A549 treated with RU486 at 1 μM for 4 hours (cell line): ENCODE results near the gene UVSSA. TPM values are rescaled to one million over a fixed set of nuclear protein-coding genes. Genes with fewer than 3 reads are reported as not detected.

ENCODE experiments used
- total RNA-seq: library from RNA; stranded (reverse); fragments of 200-300 nt; extraction: Qiagen RNA extraction; gene quantifications from 5 replicates; pipeline ENCODE4 v1.2.3, GENCODE V29; 2022; ENCODE audit warnings: low read depth

UVSSA gene, protein sequence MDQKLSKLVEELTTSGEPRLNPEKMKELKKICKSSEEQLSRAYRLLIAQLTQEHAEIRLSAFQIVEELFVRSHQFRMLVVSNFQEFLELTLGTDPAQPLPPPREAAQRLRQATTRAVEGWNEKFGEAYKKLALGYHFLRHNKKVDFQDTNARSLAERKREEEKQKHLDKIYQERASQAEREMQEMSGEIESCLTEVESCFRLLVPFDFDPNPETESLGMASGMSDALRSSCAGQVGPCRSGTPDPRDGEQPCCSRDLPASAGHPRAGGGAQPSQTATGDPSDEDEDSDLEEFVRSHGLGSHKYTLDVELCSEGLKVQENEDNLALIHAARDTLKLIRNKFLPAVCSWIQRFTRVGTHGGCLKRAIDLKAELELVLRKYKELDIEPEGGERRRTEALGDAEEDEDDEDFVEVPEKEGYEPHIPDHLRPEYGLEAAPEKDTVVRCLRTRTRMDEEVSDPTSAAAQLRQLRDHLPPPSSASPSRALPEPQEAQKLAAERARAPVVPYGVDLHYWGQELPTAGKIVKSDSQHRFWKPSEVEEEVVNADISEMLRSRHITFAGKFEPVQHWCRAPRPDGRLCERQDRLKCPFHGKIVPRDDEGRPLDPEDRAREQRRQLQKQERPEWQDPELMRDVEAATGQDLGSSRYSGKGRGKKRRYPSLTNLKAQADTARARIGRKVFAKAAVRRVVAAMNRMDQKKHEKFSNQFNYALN
- 3.6 to 5.8 TPM (median 4.3 TPM) in 5 replicates for total RNA-seq

DNA sequence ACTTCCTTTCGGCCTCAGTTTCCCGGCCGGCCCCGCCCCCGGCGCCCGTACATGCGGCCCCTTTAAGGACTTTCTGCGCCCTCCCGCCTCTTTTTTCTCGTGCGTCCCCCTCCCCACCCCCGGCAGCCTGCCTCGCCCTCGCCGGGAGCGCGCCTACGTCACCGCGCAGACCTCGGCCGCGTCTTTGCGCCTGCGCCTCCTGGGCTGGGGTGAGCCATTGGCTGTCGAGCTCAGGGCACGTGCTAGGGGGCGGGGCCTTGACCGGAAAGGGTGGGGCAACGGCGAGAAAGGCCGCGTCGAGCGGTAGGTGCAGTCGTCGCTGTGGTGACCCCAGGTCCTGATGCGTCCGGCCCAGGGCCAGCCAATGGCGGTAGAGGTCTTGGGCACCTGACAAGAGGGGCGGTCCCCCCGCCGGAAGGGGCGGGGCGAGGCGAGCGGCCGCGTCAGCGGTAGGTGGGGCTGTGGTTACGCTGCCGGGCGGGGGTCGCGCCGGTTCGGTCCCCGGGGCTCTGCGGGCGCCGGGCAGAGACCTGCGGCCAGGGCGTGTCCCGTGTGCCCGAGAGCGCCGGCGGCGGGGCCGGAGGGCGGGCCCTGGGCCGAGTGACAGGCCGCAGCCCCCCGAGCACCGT is at the start of gene UVSSA:
UVSSA (plus strand) TSS at position 428 of the 629 bp plus-strand sequence. CDS start 884 bp downstream, outside the sequence.

DNA sequence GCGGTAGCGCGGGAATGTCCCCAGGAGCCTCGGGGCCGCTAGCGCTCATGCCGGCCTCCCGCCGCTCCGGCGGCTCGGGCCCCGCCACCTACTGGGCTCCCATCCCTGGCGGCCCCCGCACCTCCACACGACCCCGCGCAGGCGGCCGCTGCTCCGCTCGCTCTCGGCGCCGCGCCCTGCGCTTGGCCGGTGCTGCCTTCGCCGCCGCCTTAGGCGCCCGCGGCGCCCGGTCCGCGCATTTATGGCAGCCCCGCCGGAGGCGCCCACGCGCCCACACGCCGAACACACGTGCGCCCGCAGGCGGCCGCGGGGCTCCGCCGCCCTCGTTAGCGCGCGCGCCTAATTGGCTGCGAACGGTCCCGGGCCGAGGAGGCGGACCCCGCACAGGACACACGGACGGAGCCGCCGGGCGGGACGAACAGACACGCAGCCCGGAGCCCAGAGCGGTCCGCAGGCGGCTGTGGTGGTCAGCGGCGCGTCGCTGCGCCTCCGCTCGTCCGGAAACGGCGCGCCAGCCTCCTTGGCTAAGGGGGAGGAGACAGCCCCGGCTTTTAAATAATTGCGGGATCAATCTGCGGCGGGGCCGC is 59.5 kb downstream of the UVSSA start, which contains the start of gene NKX1-1:
NKX1-1 (minus strand) TSS at position 49 of the 587 bp plus-strand sequence; CDS start at position 49, 0 bp downstream.

Other genes starting within 250 kb of the UVSSA start
- 1.8 to 4.3 TPM (median 2.7 TPM) in 5 replicates for gene RNF212, start 233.6 kb upstream of the UVSSA start, total RNA-seq
- gene SPON2, start 174.6 kb upstream of the UVSSA start, total RNA-seq = 0.20 to 0.58 TPM (median 0.26 TPM) in 5 replicates
- gene CTBP1, start 98.1 kb upstream of the UVSSA start, total RNA-seq = 66.1 to 92.8 TPM (median 81.0 TPM) in 5 replicates
- gene MAEA, start 57.3 kb upstream of the UVSSA start, total RNA-seq = 52.1 to 67.4 TPM (median 65.9 TPM) in 5 replicates
- gene NKX1-1, start 59.2 kb downstream of the UVSSA start, total RNA-seq = not detected in 5 replicates